KOPT-K1 (cell line): Measurements from ENCODE around the gene CEACAM8.

ENCODE experiments used
- H3K27ac ChIP-seq: fragments of 200-600 bp; sonication (generic); 2 replicates; pipeline ENCODE4 v1.5.1; 2016; ENCODE audit warnings: antibody characterized with exemption, mild to moderate bottlenecking, low read depth, low read length; ENCODE audit not compliant: poor library complexity, severe bottlenecking
- H3K36me3 ChIP-seq: fragments of 200-600 bp; sonication (generic); 2 replicates; pipeline ENCODE4 v1.5.1; 2017; ENCODE audit warnings: antibody characterized with exemption, mild to moderate bottlenecking, low read length, moderate library complexity; ENCODE audit not compliant: insufficient read depth
- H3K9me3 ChIP-seq: fragments of 200-600 bp; sonication (generic); 2 replicates; pipeline ENCODE4 v1.5.1; 2017; ENCODE audit warnings: antibody characterized with exemption, low read length, mild to moderate bottlenecking; ENCODE audit not compliant: insufficient read depth, poor library complexity, severe bottlenecking

Gene CEACAM8

DNA sequence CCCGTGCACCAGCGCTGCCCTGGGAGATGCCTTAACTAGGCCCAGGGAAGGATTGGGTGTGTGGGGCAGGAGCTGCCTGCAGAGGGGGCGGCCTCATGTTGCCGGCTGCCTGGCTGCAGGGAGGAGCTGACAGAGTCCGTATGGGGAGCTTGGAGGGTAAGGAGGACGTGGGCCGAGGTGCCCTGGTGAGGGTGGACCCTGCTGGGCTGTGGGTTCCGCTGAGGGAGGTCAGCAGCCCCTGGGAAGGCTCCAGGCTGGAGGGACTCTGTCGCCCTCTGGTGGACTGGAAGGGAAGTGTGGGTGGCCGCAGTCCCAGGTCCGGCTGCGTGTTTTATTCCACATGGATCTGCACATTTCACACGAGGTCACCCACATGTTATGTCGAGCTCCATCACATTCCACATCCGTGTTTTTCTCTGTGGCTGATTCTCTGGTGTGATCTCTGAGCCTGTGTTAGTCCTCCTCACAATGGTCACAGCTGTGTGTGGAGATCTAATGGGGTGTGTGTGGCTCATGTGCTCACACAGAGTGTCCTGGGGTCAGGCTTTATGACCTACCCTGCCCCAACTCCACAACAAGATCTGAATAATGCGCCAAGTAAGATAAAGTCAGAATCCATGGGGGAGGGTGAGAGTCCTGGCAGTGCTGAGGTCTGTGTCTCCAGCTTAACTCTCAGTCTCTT, 1.8 kb upstream of the CEACAM8 start:
- Histone ChIP-seq H3K9me3 (no peaks in the 10 kb centered on the region), H3K36me3 (no peaks in the 10 kb centered on the region), H3K27ac (no peak overlapping the region)

DNA sequence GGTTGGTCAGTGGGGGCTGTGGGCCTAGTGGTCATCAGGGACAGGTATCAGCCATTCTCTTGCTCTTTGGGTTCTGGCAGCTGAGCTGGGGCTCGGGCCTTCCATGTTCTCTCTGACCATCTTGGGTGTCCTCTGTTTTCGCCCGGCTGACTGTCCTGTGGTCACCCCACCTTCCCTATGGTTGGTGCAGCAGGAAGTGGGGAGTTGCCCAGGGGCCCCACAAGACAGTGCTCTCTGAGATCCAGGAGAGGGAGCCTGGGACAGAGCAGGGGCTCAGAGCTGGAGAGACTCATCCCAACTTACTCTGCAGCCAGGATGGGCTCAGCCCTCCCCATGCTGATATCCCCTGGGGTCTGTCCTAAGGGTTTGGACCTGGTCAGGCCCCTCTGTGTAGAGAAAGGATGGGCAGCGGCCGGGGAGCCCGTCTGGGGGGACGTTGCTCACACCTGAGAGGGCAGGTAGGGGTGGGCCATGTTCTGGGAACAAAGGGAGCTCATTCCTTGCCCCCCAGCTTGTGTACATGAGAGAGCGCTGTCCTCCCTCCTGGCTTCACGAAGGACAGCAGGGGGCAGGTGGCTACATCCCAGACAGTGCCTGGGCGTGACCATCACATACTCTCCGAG, 937 bp upstream of the CEACAM8 start:
- Histone ChIP-seq H3K36me3 (no peaks in the 10 kb centered on the region), H3K27ac (no peak overlapping the region), H3K9me3 (no peaks in the 10 kb centered on the region)

GRCh38 chr19:42589792-42590191, 4.9 kb downstream of the CEACAM8 start:
- Histone ChIP-seq H3K9me3 (no peaks in the 10 kb centered on the region), H3K27ac (no peak overlapping the region), H3K36me3 (no peaks in the 10 kb centered on the region)

- Histone ChIP-seq H3K36me3 (no peaks in the 10 kb centered on the region), H3K27ac (no peak overlapping the region), H3K9me3 (no peaks in the 10 kb centered on the region)
These were observed 10.3 kb downstream of the CEACAM8 start for GRCh38 chr19:42584466-42584865.

- Histone ChIP-seq H3K9me3 (no peaks in the 10 kb centered on the region), H3K27ac (no peak overlapping the region), H3K36me3 (no peaks in the 10 kb centered on the region)
These were observed 17.7 kb downstream of the CEACAM8 start for GRCh38 chr19:42577016-42577415.

DNA sequence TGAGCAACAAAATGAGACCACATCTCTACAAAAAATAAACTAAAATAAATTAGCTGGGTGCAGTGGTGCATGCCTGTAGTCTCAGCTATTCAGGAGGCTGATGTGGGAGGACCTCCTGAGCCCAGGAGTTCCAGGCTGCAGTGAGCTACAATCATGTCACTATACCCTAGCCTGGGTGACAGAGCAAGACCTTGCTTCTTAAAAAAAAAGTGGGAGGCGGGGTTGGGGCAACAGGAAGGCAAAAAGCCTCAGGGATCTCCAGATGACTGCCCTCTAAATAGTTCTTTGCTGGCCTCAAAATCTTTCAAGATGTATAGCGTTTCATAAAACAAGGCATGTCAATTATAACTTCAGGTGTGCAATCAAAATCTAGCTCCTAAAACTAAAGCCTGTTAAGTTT, 18.5 kb downstream of the CEACAM8 start:
- Histone ChIP-seq H3K36me3 (no peaks in the 10 kb centered on the region), H3K27ac (no peak overlapping the region), H3K9me3 (no peaks in the 10 kb centered on the region)

DNA sequence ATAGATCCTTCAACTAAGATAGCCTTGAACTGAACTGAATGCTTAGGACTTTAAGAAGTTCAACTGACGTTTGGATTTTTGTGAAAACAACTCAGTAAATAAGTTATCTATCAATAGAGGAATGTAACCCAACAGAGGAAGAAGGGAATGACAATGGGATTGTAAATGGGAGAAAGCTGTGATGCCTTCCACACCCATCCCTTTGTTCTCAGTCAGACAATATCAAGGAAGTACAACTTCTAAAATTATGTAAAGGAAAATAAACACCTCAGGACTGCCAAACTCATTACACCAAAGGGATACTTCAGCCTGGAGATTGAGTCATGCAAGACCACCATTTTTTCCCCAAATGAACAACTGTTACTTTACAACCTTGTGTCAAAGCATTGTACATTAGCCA, 21.1 kb downstream of the CEACAM8 start:
- Histone ChIP-seq H3K9me3 (no peaks in the 10 kb centered on the region), H3K27ac (no peak overlapping the region), H3K36me3 (no peaks in the 10 kb centered on the region)

DNA sequence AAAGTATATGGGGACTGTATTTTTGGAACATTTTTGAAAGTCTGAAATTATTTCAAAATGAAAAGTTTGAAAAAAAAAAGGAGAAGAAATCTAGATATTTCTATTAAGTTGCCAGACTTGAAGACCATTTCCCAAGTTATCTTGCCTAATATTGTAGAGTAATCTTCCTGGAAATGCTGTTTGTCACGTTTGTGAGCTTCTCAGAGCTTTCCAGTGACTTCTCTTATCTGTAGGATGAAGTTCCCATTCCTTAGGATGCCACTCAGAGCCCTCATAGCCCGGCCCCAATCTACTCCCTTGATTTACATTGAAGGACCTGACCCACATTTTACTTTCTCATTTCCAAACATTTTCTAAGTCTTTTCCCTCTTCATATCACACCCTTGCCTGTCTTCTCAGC, 23.6 kb downstream of the CEACAM8 start:
- Histone ChIP-seq H3K9me3 (no peaks in the 10 kb centered on the region), H3K27ac (no peak overlapping the region), H3K36me3 (no peaks in the 10 kb centered on the region)

DNA sequence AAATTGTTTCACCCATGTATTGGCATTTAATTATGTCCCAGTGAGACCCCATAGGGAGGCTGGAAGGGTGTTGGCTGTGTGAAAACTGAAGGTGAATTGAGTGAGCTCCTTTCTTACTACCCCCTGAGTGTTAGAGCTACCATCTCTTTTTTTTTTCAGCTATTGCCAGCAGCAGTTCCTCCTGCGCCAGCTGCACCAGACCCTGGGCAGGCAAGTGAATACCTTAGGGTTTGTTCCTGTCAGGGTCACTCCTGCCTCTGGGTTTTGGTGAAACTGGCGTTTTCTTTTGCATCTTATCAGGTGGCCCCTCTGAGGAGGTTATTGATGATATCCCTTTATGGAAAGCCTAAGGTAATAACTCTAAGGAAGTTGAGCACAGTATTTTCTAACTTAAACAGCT, 25.5 kb downstream of the CEACAM8 start:
- Histone ChIP-seq H3K9me3 (no peaks in the 10 kb centered on the region), H3K36me3 (no peaks in the 10 kb centered on the region), H3K27ac (no peak overlapping the region)

GRCh38 chr19:42568006-42568405, 26.7 kb downstream of the CEACAM8 start:
- H3K27ac ChIP-seq = no peak overlapping the region
- H3K36me3 ChIP-seq = no peaks in the 10 kb centered on the region
- H3K9me3 ChIP-seq = no peaks in the 10 kb centered on the region

DNA sequence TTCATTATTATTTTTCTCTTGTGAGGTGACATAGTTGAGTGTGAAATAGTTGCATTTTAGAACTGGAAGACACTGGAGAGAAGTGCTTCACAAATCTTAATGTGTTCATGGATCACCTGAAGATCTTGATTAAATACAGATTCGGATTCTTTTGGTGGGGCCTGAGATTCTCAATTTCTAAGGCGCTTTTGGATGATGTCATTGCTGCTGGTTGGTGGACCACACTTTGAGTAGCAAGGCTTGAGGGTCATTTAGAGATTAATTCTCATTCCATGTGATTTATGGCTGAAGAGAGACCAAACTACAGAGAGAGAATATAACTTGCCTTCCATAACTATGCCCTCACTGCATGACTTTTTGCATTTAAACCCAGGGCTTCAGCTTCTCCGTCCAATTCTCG, 27.2 kb downstream of the CEACAM8 start:
- Histone ChIP-seq H3K36me3 (no peaks in the 10 kb centered on the region), H3K27ac (no peak overlapping the region)

DNA sequence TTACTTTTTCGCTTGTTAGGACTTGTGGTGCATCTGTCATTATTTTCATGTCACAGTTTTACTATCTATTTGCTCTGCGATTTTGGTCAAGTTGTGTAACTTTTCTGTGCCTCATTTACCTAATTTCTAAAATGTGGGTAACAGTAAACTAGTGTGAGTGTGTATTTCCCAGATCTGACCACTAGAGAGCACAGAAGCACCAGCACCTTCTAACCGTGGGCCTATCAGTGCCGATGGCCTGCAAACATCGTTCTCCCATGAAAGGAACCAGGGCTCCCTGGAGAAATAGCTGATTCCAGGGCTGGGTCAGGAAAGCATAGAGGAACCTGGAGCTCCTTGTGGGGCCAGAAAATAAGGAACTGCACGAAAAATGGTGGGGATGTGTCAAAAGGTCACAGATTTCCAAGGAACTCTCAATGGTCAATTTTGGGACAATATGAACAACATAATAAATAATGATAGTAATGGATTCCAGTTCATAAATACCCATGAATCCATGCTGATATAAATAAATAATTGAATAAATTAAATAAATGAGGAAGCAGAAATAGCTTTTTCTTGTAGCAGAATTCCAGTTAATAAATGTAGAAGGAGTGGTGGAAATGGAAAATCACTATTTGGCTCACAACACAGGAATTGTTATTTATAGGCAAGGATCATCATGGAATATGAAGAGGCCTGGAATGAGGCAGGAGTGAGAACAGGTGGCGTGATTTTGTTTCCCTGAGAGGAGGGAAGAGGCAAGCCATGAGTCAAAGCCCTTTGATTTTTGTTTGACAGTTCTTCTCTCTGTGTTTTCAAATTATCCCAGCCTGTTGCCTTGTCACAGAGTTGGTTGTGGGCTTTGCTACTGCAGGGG, 31.1 kb downstream of the CEACAM8 start:
- no peak overlapping the region for H3K27ac ChIP-seq
- H3K9me3 ChIP-seq = no peaks in the 10 kb centered on the region
- no peaks in the 10 kb centered on the region for H3K36me3 ChIP-seq

More for the DNA sequence above, 27.2 kb downstream of the CEACAM8 start:
- H3K9me3 ChIP-seq = no peaks in the 10 kb centered on the region

GRCh38 chr19:42561512-42561911, 33.2 kb downstream of the CEACAM8 start:
- Histone ChIP-seq H3K9me3 (no peaks in the 10 kb centered on the region), H3K36me3 (no peaks in the 10 kb centered on the region), H3K27ac (no peak overlapping the region)

DNA sequence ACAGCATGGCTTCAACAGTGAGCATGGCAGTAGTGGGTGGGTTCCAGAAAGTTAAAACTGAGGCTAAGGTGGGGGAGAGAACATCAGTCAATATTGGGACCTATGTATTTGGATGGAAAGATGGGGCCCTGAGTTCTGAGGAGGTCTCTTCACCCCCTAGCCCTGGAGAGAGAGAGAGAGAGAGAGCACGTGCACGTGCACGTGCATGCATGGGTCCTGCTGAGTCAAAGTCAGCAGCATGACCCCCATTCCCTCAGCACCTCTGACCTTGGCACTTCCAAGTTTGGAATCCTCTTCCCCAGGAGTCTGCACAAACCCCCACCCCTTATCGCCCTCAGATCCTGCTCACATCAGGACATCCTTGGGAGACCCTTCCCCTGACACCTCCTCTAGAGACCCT, 34.0 kb downstream of the CEACAM8 start:
- Histone ChIP-seq H3K27ac (no peak overlapping the region), H3K36me3 (no peaks in the 10 kb centered on the region), H3K9me3 (no peaks in the 10 kb centered on the region)

DNA sequence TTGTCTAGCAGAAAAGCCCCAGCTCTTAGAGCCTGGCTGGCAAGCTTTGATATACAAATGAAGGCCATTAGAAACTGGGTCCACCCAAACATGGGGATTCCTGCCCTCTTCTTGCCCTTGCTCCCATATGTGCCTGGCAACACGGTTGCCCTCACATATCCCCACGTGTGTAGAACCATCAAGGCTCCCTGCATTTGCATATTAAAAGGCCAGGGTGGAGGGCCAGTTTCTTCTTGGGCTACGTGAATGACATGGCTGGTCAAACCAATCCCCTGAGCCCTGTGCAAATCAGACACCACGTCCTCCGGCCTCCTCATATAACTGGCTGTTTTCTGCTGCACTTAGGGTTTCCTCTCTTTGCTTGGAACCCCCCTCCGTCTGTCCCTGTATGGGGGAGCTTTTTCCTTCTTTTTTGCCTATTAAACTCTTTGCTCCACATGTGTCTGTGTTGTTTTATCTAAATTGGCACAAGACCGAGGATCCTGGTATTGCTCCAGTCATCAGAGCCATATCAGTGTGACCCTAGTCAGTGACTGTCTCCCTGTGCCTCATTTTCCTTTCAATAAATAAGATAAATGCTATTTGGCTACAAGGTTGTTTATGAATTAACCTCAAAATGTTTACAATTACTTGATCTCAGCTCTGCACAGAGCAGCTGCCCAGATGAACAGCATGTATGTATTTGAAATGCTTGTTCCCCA, 36.1 kb downstream of the CEACAM8 start:
- no peaks in the 10 kb centered on the region for H3K36me3 ChIP-seq
- H3K27ac ChIP-seq = no peak overlapping the region
- H3K9me3 ChIP-seq = no peaks in the 10 kb centered on the region
